Left hindlimb (tissue), 1 donor: Measurements from ENCODE around the gene NSUN7.
"Not testable (repeated sequence)": the region's sequence is repeated elsewhere in the genome, so short reads cannot be mapped to it uniquely, and the experiment has no call there.

ENCODE experiments used
- DNase-seq: peaks from one replicate; pipeline ENCODE4 v3.0.0-alpha.2; 2018

The NSUN7 gene, protein sequence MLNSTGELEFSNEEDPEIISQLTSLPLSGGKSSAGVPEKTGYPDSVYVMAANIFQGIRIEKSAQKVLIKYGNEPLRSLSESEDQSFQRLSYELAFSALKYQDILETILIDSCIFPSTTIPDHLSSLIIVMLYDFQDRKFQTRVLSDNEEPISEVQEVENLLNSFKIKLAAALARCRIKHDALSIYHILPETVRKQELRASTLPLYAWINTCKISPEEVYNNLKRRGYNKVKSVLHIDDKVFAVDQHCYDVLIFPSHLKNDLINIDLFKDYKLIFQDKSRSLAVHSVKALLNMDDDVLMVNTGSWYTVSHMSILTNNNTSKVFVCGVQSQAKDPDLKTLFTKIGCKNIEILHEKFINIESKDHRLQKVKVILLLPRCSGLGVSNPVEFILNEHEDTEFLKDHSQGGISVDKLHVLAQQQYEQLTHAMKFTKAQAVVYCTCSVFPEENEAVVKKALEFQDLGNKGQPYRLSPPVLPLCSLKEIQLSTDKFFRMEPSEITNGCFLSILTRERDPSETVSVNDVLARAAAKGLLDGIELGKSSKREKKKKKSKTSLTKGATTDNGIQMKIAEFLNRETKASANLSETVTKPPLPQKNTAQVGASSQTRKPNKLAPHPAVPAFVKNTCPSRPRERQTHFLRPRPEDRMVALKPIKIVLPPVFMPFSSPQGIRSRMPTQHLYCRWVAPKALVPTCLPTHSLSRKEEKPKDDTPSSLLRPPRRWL

DNA sequence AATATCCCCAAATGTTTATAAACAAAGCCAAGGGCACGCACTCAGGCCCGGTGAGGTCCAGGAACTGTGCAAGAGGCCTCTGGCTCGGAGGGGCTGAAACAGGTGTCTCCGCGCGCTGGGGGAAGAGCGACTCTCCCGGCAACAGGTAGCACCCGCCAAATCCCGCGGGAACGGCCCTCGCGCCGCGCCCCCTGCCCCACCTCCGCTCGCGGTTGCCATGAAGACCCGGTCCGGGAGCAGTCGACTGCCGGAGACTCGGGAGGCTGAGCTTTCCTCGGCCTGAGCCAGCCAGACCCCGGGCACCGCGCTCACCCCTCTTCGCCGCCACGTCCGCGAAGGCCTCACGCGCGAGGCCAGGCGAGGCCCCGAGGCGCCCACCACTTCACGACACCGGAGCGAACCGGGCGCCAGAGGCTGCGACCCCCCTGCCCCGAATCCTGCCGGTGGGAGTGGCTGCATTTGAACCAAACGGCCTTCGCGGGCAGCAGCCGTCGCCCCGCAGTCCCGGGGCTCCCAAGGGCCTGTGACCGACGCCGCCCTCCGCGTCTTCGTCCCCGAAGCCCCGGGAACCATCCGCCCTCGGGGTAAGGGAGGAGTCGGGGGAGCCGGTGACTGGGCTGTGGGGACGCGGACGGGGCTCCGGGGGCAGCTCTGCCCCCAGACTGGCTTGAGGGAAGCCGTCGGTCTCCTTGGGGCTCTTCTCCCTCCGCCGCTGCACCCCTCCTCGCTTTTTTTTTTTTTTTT is at the start of gene NSUN7:
TSS of gene NSUN7 (plus strand) at position 239 of the 744 bp plus-strand sequence. CDS start 739 bp downstream, outside the sequence.
- peak; percentile 74 for DNase-seq

- DNase-seq, result no peak
These were observed 47.5 kb upstream of the NSUN7 start for GRCh38 chr4:40702137-40702799.

- no peak for DNase-seq
These were observed 47.0 kb upstream of the NSUN7 start for GRCh38 chr4:40702800-40703151.

DNA sequence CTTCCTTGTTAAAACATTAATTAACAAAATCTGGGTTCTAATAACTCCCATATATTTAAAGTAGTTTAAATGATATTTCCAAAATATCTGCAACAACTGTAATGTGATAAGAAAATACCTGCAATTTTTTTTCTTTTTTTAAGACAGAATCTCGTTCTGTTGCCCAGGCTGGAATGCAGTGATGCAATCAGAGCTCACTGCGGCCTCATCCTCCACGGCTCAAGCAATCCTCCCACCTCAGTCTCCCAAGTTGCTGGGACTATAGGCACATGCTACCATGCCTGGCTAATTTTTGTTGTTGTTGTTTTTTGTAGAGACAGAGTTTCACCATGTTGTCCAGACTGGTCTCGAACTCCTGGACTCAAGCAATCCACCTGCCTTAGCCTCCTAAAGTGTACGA is 45.7 kb upstream of the NSUN7 start:
- no peak for DNase-seq

GRCh38 chr4:40710484-40711254 is 39.1 kb upstream of the NSUN7 start:
- no peak for DNase-seq

GRCh38 chr4:40713001-40713400 is 36.8 kb upstream of the NSUN7 start:
- DNase-seq, result not testable (repeated sequence)

DNA sequence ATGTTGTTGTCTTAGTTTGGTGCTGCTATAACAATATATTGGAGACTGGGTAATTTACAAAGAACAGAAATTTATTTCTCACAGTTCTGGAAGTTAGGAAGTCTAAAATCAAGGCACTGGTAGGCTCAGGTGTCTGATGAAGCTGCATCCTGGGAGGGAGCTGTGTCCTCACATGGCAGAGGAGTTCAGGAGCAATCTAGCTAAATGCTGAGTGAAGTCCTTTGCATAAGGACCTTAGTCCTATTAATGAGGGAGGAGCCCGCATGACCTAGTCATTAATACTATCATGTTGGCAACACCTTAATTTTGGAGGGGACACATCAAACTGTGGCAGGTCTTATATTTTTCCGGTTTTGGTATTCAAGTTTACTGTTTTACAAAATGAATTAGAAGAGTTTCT is 36.0 kb upstream of the NSUN7 start:
- no peak for DNase-seq

DNA sequence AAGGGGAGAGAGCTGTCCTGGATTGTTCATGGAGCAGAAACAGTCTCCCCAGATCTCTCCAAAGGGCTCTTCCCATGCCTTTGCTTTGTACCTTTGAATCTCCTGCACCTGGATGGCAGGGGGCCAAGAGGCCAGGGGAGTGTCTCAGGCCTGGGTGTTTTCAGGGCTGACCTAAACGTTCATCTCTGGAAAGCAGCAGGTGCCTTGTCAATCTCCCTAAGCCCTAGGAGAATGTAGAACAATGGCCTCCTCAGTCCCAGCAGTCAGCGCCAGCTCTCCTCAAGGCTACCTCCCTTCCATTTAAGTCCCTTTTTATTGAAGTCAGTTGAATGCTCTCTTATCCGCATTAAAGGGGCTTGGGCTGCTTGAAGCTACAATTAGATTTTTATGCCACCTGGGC is 31.2 kb upstream of the NSUN7 start:
- no peak for DNase-seq

DNA sequence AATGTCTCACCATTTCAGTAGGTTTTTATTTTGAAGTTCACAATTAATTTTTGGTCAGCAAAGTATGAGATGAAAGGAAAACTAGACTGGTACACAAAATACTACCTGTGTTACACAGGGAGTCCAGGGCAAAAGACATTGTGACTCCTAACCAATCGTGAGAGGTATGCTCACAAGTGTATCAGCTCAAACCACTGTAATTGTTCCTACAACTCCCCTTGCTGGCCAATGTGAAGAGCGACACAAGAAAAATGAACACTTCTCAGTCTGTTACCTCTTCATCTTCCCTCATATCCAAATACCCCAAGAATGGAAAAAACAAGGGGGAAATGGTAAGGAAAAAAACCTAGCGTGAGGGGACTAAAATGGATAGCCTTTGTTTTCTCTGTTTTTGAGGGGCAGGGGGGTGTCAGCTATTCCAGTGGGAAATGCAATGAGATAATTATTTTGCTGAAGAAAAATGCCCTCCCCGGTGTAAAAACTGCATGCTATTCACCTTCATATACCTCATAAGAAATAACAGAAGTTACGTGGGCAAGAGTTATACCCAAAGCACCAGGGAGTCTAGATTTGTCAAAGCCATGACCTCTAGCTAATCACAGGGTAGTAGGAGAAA is 30.6 kb upstream of the NSUN7 start:
- no peak for DNase-seq

- DNase-seq, result no peak
These were observed 29.4 kb upstream of the NSUN7 start for GRCh38 chr4:40720351-40720750.

DNA sequence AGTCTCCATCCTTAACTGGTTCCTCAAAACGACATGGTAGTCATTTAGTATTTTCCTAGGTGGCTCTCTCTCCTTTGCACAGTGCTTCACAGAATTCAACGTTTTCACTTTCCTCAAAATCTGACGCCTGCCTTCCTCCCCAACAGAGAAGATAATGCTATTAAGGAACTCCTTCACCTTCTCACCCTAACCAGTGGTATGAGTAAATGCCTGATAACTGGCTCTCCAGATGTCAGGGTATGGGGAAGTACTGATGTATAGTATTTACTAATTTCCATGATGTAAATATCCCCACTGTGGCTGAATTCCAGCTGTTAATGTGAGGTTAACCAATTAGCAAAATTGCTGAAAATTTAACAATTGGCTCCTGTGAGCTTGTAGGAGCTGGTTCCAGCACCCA is 28.8 kb upstream of the NSUN7 start:
- no peak for DNase-seq

GRCh38 chr4:40721730-40722171 is 28.0 kb upstream of the NSUN7 start:
- DNase-seq, result no peak

DNA sequence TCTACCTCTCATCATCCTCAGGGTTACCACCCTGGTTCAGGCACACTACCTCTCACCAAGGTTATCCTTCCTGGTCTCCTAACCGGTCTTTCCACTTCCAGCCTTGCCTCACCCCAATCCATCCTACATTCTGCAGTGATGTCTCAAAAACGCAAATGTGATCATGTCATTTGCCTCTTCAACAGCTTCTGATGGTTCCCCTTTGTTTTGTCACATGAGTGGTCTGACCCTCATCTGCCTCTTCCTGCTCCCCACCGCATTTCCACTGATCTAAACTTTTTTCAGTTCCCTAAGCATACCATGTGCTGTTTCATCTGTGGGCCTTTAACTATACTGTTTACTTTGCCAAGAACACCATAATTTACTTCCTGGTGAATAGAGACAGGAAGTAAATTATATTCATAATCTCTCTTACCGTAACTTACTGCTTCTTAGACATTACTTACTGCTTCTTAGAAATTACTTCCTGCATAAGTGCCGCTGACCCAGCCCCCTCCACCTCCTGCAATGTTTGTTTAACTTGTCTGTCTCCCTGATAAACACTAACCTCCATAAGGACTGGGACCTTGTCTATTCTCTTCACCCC is 27.1 kb upstream of the NSUN7 start:
- no peak for DNase-seq

DNA sequence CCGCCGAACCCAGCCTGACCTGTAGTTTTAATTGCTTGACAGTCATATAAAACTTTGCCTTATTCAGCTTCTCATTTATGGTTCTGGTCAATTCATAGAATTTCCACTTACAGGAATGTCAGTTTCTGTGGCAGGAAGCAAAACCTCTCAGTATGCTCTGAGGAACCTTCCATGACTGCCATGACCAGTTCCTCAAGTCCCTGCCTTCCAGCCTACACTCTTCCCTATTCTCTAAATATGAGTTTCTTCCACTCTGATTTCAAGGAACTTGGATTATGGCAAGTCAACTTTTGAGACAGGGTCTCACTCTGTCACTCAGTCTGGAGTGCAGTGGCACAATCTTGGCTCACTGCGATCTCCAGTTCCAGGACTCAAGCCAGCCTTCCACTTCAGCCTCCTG is 26.0 kb upstream of the NSUN7 start:
- no peak for DNase-seq

GRCh38 chr4:40728333-40728732 is 21.4 kb upstream of the NSUN7 start:
- no peak for DNase-seq

DNA sequence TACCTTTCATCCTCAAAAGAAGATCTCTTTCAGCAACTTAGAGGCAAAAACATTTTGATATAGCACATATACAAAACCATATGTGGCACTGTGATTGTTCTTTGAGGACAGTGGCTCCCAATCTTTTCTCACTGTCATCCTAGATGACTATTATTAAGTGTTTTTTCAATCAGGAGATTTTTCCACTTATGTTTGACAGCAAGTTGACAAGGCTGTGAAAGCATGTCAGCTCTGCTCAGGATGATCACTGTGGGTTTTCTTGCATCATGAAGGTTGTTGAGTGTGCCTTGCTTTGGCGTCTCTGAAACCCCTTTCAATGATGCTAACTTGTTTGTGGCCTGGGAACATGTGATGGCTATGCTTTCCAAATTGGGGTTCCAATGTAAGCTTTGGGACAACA is 20.2 kb upstream of the NSUN7 start:
- DNase-seq, result no peak

- DNase-seq, result no peak
These were observed 19.6 kb upstream of the NSUN7 start for GRCh38 chr4:40730091-40730679.

DNA sequence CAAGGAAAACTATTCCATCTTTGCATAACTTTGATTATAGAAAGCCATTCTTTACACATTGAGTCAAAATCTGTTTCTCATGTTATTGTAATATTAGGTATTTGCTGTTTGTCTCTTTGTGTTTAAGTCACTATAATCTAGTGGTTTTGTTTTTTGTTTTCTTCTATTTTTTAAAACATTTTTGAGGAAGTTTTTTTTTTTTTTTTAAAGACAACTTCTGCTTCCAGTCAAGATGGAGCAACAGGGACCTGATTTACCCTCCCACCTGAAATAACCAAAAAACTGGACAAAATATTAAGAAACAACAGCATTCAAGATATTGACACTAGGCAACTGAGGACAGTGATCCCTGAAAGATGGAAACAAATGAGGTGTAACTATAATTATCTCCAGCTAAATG is 18.4 kb upstream of the NSUN7 start:
- no peak for DNase-seq

- DNase-seq, result no peak
These were observed 17.9 kb upstream of the NSUN7 start for GRCh38 chr4:40731792-40732245.

- DNase-seq, result no peak
These were observed 16.0 kb upstream of the NSUN7 start for GRCh38 chr4:40733752-40734151.

DNA sequence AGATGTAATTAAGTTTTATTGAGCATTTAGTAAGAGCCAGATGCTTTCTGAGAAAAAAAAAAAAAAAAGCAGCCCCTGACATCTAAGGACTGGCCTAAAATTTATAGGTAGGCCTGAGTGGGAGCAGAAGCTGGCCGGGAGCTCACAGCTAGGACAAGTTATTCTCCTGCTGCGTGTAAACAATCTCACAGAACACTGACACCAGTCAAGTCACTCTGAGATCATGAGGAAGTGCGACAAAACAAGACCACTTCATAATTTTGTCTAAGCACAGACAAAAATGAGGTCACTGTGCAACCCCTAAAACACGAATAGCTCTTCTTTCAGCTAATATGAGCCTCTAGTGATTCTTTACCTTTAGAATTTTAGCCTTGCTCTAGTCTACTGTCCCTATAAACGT is 15.3 kb upstream of the NSUN7 start:
- DNase-seq, result no peak
